IMR-90 (cell line): ENCODE measurements around the gene MRPS33. TPM values are rescaled to one million over a fixed set of nuclear protein-coding genes. Genes with fewer than 3 reads are reported as not detected.

Experiments
- ATAC-seq: fragments of 200-7000 bp; cut with Tn5 transposase; 2 replicates; pipeline ENCODE4 v1.9.1; 2020; ENCODE audit warnings: low read depth, mild to moderate bottlenecking, moderate library complexity
- BruUV-seq: library from RNA; stranded (reverse); fragments of 400-500 nt; replicated peaks from 2 replicates; lab custom pipeline; 2021; lab: Mats Ljungman, UMichigan
- CTCF ChIA-PET: fragments of 300-600 bp; formaldehyde crosslinking; extraction: SDS; loops from one replicate; lab custom pipeline; 2021; ENCODE audit warnings: antibody characterized with exemption; lab: Yijun Ruan, JAX
- POLR2A ChIA-PET: fragments of 300-600 bp; sonication (Branson Sonifier 250); formaldehyde crosslinking; loops from one replicate; lab custom pipeline; 2022; ENCODE audit warnings: antibody characterized with exemption; ENCODE audit not compliant: unreplicated experiment; lab: Charles Lee
- DNase-seq: peaks from one replicate; pipeline ENCODE4 v3.0.0; 2013
- H2AFZ ChIP-seq: replicated peaks from 2 replicates; pipeline ENCODE3; 2013; ENCODE audit warnings: low read length, mild to moderate bottlenecking; ENCODE audit not compliant: poor library complexity
- H2AK5ac ChIP-seq: 2 replicates; pipeline ENCODE4 v1.6.1; 2013; ENCODE audit warnings: low read depth, low read length, inconsistent platforms
- H2AK9ac ChIP-seq: replicated peaks from 2 replicates; pipeline ENCODE3; 2013; ENCODE audit warnings: mild to moderate bottlenecking, low read depth, low read length, moderate library complexity; ENCODE audit not compliant: poor library complexity
- H2BK120ac ChIP-seq: 2 replicates; pipeline ENCODE4 v1.6.1; 2013; ENCODE audit warnings: low read depth, low read length, inconsistent platforms
- H2BK15ac ChIP-seq: 3 replicates; pipeline ENCODE4 v1.6.1; 2013; ENCODE audit warnings: low read depth, low read length, inconsistent platforms
- H2BK20ac ChIP-seq: 2 replicates; pipeline ENCODE4 v1.6.1; 2013; ENCODE audit warnings: low read depth, mild to moderate bottlenecking, inconsistent platforms, low read length, moderate library complexity
- H2BK5ac ChIP-seq: 2 replicates; pipeline ENCODE4 v1.6.1; 2013; ENCODE audit warnings: mild to moderate bottlenecking, low read depth, low read length, inconsistent platforms; ENCODE audit not compliant: poor library complexity, severe bottlenecking
- H3K14ac ChIP-seq: replicated peaks from 2 replicates; pipeline ENCODE4 v1.6.1; 2013; ENCODE audit warnings: low read depth, low read length, inconsistent platforms
- H3K18ac ChIP-seq: 2 replicates; pipeline ENCODE4 v1.6.1; 2013; ENCODE audit warnings: low read depth, low read length, control low read depth
- H3K23ac ChIP-seq: 2 replicates; pipeline ENCODE4 v1.6.1; 2013; ENCODE audit warnings: low read depth, low read length, inconsistent platforms
- H3K27ac ChIP-seq: 2 replicates; pipeline ENCODE4 v1.5.1; 2013; ENCODE audit warnings: mild to moderate bottlenecking, control low read depth, low read length; ENCODE audit not compliant: insufficient read depth
- H3K27me3 ChIP-seq: 2 replicates; pipeline ENCODE4 v1.6.1; 2013; ENCODE audit warnings: low read length; ENCODE audit not compliant: control insufficient read depth, insufficient read depth
- H3K36me3 ChIP-seq: 2 replicates; pipeline ENCODE4 v1.6.1; 2013; ENCODE audit warnings: low read length, mixed read lengths; ENCODE audit not compliant: control insufficient read depth, insufficient read depth
- H3K4ac ChIP-seq: 2 replicates; pipeline ENCODE4 v1.6.1; 2013; ENCODE audit warnings: low read depth, low read length, inconsistent platforms
- H3K4me1 ChIP-seq: 2 replicates; pipeline ENCODE4 v1.6.1; 2013; ENCODE audit warnings: low read length, mixed read lengths; ENCODE audit not compliant: control insufficient read depth, insufficient read depth
- H3K4me2 ChIP-seq: 2 replicates; pipeline ENCODE4 v1.6.1; 2013; ENCODE audit warnings: low read depth, mild to moderate bottlenecking, control low read depth, low read length, moderate library complexity
- H3K4me3 ChIP-seq: 2 replicates; pipeline ENCODE4 v1.5.1; 2013; ENCODE audit warnings: low read depth, mild to moderate bottlenecking, control low read depth, low read length, moderate library complexity; ENCODE audit not compliant: insufficient read depth
- H3K56ac ChIP-seq: 2 replicates; pipeline ENCODE4 v1.6.1; 2013; ENCODE audit warnings: low read length, inconsistent platforms; ENCODE audit not compliant: insufficient read depth; ENCODE audit errors: extremely low read depth
- H3K79me1 ChIP-seq, 2 experiments: 2 replicates each; pipeline ENCODE4 v1.6.1; 2013; ENCODE audit warnings: low read length in 2 of 2, inconsistent platforms in 1 of 2, low read depth in 1 of 2
- H3K9ac ChIP-seq: 2 replicates; pipeline ENCODE4 v1.6.1; 2013; ENCODE audit warnings: low read depth, low read length, control low read depth
- H3K9me1 ChIP-seq: 2 replicates; pipeline ENCODE4 v1.6.1; 2013; ENCODE audit warnings: low read length, inconsistent platforms; ENCODE audit not compliant: insufficient read depth
- H3K9me3 ChIP-seq: 2 replicates; pipeline ENCODE4 v1.6.1; 2013; ENCODE audit warnings: low read length; ENCODE audit not compliant: control insufficient read depth, insufficient read depth
- H4K20me1 ChIP-seq: 2 replicates; pipeline ENCODE4 v1.6.1; 2013; ENCODE audit warnings: low read length, inconsistent platforms; ENCODE audit not compliant: insufficient read depth
- H4K5ac ChIP-seq: 2 replicates; pipeline ENCODE4 v1.6.1; 2013; ENCODE audit warnings: mild to moderate bottlenecking, low read depth, low read length, control low read depth
- H4K8ac ChIP-seq, 2 experiments: 2 replicates each; pipeline ENCODE4 v1.6.1; 2013; ENCODE audit warnings: low read depth in 2 of 2, low read length in 2 of 2, control low read depth in 1 of 2, inconsistent platforms in 1 of 2
- H4K91ac ChIP-seq: 2 replicates; pipeline ENCODE4 v1.6.1; 2013; ENCODE audit warnings: low read depth, low read length, inconsistent platforms; ENCODE audit not compliant: insufficient read depth
- BHLHE40 ChIP-seq: fragments of 150-350 bp; IDR thresholded peaks from 2 replicates; pipeline ENCODE4 v1.6.1; 2016; ENCODE audit warnings: mild to moderate bottlenecking, low read depth, low read length
- CEBPB ChIP-seq: IDR thresholded peaks from 2 replicates; pipeline ENCODE4 v1.6.1; 2012; ENCODE audit warnings: low read depth, low read length, improper control_type of control experiment
- CHD1 ChIP-seq: IDR thresholded peaks from 2 replicates; pipeline ENCODE4 v1.6.1; 2012; ENCODE audit warnings: low read depth, low read length, improper control_type of control experiment
- CTCF ChIP-seq: conservative IDR thresholded peaks from 2 replicates; pipeline ENCODE4 v1.5.1; 2012; ENCODE audit warnings: mild to moderate bottlenecking, low read depth, low read length, improper control_type of control experiment
- FOS ChIP-seq: fragments of 150-350 bp; IDR thresholded peaks from 2 replicates; pipeline ENCODE4 v1.6.1; 2016; ENCODE audit warnings: low read depth, low read length
- MAFK ChIP-seq: IDR thresholded peaks from 2 replicates; pipeline ENCODE4 v1.6.1; 2012; ENCODE audit warnings: low read depth, low read length, improper control_type of control experiment
- MAZ ChIP-seq: IDR thresholded peaks from 2 replicates; pipeline ENCODE4 v1.6.1; 2012; ENCODE audit warnings: low read depth, mild to moderate bottlenecking, low read length, improper control_type of control experiment, moderate library complexity, borderline replicate concordance
- NFE2L2 ChIP-seq: fragments of 150-350 bp; IDR thresholded peaks from 2 replicates; pipeline ENCODE4 v1.6.1; 2016; ENCODE audit warnings: low read depth, mild to moderate bottlenecking, low read length
- POLR2A ChIP-seq: IDR thresholded peaks from 2 replicates; pipeline ENCODE4 v1.6.1; 2012; ENCODE audit warnings: mild to moderate bottlenecking, low read depth, low read length
- RAD21 ChIP-seq: IDR thresholded peaks from 2 replicates; pipeline ENCODE4 v1.6.1; 2012; ENCODE audit warnings: low read length, improper control_type of control experiment
- RCOR1 ChIP-seq: IDR thresholded peaks from 2 replicates; pipeline ENCODE4 v1.6.1; 2012; ENCODE audit warnings: mild to moderate bottlenecking, low read length, improper control_type of control experiment; ENCODE audit not compliant: insufficient replicate concordance
- RFX5 ChIP-seq: IDR thresholded peaks from 2 replicates; pipeline ENCODE4 v1.8.0; 2012; ENCODE audit warnings: low read depth, mild to moderate bottlenecking, low read length, moderate library complexity
- WGBS, 2 experiments: methylation state at CpG; one replicate each; pipeline versions ENCODE4 v1.1.5 to v1.1.7; 2013; ENCODE audit warnings: missing lambda C conversion rate in 2 of 2; ENCODE audit not compliant: insufficient read length in 1 of 2; ENCODE audit errors: extremely low coverage in 2 of 2; 5-methylcytosine and 5-hydroxymethylcytosine counted together
- dilution Hi-C: fragments of 300-500 bp; cut with HindIII; formaldehyde crosslinking; loops from one replicate; pipeline ENCODE4 v1.14.3; 2018; ENCODE audit warnings: low sequenced_read_pairs; ENCODE audit not compliant: unreplicated experiment
- in situ Hi-C: fragments of 300-500 bp; cut with MboI; formaldehyde crosslinking; loops from 3 replicates; pipeline ENCODE4 v1.14.3; 2019; ENCODE audit warnings: low sequenced_read_pairs, inconsistent platforms, mixed read lengths
- intact Hi-C: fragments of 100-400 bp; cut with micrococcal nuclease; formaldehyde crosslinking; loops from 2 replicates; pipeline ENCODE4 v1.10.0; 2022
- polyA plus RNA-seq, 3 experiments: library from polyadenylated mRNA; depleted of rRNA; stranded (reverse); fragments of >200 nt; gene quantifications; 2 replicates each; pipeline ENCODE4 v1.2.3, GENCODE V29; 2012; ENCODE audit warnings: low replicate concordance in 1 of 3
- total RNA-seq: library from RNA; depleted of rRNA; stranded (reverse); fragments of >200 nt; gene quantifications from 2 replicates; pipeline ENCODE4 v1.2.3, GENCODE V29; 2012
- TF ChIP-seq, protein P1 (sequence below): fragments of 150-350 bp; IDR thresholded peaks from 2 replicates; pipeline ENCODE4 v1.6.1; 2017; ENCODE audit warnings: mild to moderate bottlenecking, antibody characterized with exemption, low read length, low read depth
- TF ChIP-seq, protein P2 (sequence below): fragments of 150-350 bp; IDR thresholded peaks from 2 replicates; pipeline ENCODE4 v1.6.1; 2016; ENCODE audit warnings: low read depth, mild to moderate bottlenecking, low read length, moderate library complexity, borderline replicate concordance

MRPS33 gene
- total and polyA plus RNA-seq, 2 of the 4 experiments (the other 2 are of a cell fraction) = 14.5 to 33.8 TPM

DNA sequence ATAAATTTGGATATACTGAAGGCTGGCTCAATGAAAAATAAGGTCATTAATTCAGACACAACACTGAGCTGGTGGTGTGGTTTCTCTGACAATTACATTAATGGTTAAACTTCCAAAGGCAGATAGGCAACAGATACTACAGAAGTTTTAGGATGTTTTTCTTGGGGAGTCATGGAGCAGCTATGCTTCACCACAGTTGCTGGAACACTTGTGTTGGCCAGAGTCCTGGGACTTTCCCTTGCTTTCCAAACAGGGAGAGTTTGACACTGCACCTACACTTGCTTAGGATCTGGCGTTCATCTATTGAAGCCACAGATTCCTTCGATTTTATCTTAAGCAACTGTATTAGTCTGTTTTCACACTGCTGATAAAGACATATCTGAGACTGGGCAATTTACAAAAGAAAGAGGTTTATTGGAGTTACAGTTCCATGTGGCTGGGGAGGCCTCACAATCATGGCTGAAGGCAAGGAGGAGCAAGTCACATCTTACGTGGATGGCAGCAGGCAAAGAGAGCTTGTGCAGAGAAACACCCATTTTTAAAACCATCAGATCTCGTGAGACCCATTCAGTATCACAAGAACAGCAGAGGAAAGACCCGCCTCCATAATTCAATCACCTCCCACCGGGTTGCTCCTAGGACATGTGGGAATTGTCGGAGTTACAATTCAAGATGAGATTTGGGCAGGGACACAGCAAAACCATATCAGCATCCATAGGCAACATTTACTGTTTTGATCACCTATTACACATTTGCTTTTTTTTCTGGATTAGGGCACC lies 31.3 kb upstream of the MRPS33 start:
- H3K27ac ChIP-seq = no peak overlapping the region
- peak overlapping the region; percentile 9; the same call in 1 of the 2 replicates for H4K5ac ChIP-seq
- peak; percentile 70 for ATAC-seq
- no peaks in the 10 kb centered on the region for H4K20me1 ChIP-seq
- H3K23ac ChIP-seq = no peak overlapping the region
- H2AFZ ChIP-seq = no peak overlapping the region
- H2BK5ac ChIP-seq = peak overlapping the region; percentile 94
- H3K36me3 ChIP-seq = no peaks in the 10 kb centered on the region
- no peaks in the 10 kb centered on the region; the same call in 1 of the 2 replicates for H3K4me1 ChIP-seq
- H3K4ac ChIP-seq = no peak overlapping the region; the same call in 1 of the 2 replicates
- dilution Hi-C loops (no loop called here), intact Hi-C loops (no loop called here), in situ Hi-C loops (no loop called here)
- no peak overlapping the region for H3K14ac ChIP-seq
- H3K18ac ChIP-seq = no peak overlapping the region; the same call in 1 of the 2 replicates
- ChIA-PET POLR2A (interaction anchor here (0.5 kb wide), 1 partner anchor 37 kb away, joined by 3 read pairs; no protein-coding TSS in a partner anchor), CTCF (interaction anchor here (0.7 kb wide), 1 partner anchor 34 kb away, joined by 4 read pairs; no protein-coding TSS in a partner anchor)
- peak overlapping the region; percentile 9; the same call in 1 of the 2 replicates for H2BK20ac ChIP-seq
- H3K9ac ChIP-seq = no peak overlapping the region
- peak overlapping the region; percentile 29; the same call in 1 of the 2 replicates for H2BK120ac ChIP-seq
- H3K56ac ChIP-seq = no peak overlapping the region
- DNase-seq = peak; percentile 66
- H4K8ac ChIP-seq = peak overlapping the region in 1 of 2 experiments; percentile 63; a peak in 2 of 4 replicates
- H3K27me3 ChIP-seq = no peaks in the 10 kb centered on the region
- H4K91ac ChIP-seq = peak overlapping the region; percentile 10; the same call in 1 of the 2 replicates
- H3K9me3 ChIP-seq = no peaks in the 10 kb centered on the region
- H3K4me3 ChIP-seq = no peak overlapping the region
- H2BK15ac ChIP-seq = no peak overlapping the region; the same call in 2 of the 3 replicates
- H3K9me1 ChIP-seq = no peaks in the 10 kb centered on the region
- no TSS peak for BruUV-seq
- H3K4me2 ChIP-seq = no peak overlapping the region
- no peak overlapping the region for H2AK5ac ChIP-seq
- no peak overlapping the region for H2AK9ac ChIP-seq
- H3K79me1 ChIP-seq = no peaks in the 10 kb centered on the region
- WGBS, 2 experiments = no CpG with 5 or more reads among the region's 7 CpGs
- TF ChIP-seq MAZ (no peak), MAFK (no peak), POLR2A (no peak), CEBPB (no peak), CHD1 (no peak), BHLHE40 (no peak), FOS (no peak), RFX5 (no peak), RAD21 (no peak), CTCF (no peak), RCOR1 (no peak), NFE2L2 (no peak)
- TF ChIP-seq, protein P1, sequence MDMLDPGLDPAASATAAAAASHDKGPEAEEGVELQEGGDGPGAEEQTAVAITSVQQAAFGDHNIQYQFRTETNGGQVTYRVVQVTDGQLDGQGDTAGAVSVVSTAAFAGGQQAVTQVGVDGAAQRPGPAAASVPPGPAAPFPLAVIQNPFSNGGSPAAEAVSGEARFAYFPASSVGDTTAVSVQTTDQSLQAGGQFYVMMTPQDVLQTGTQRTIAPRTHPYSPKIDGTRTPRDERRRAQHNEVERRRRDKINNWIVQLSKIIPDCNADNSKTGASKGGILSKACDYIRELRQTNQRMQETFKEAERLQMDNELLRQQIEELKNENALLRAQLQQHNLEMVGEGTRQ = no peak
- TF ChIP-seq, protein P2, sequence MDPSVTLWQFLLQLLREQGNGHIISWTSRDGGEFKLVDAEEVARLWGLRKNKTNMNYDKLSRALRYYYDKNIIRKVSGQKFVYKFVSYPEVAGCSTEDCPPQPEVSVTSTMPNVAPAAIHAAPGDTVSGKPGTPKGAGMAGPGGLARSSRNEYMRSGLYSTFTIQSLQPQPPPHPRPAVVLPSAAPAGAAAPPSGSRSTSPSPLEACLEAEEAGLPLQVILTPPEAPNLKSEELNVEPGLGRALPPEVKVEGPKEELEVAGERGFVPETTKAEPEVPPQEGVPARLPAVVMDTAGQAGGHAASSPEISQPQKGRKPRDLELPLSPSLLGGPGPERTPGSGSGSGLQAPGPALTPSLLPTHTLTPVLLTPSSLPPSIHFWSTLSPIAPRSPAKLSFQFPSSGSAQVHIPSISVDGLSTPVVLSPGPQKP = no peak
